CD8-positive, alpha-beta memory T cell (primary cell): ENCODE measurements around the gene TRIM51. TPM values are rescaled to one million over a fixed set of nuclear protein-coding genes. Genes with fewer than 3 reads are reported as not detected.
"Not testable (repeated sequence)": the region's sequence is repeated elsewhere in the genome, so short reads cannot be mapped to it uniquely, and the experiment has no call there.

Experiments used
- CTCF ChIA-PET: fragments of 350-600 bp; sonication (Branson Sonifier 250); formaldehyde crosslinking; loops from one replicate; lab custom pipeline; 2021; ENCODE audit warnings: antibody characterized with exemption; lab: Charles Lee
- POLR2A ChIA-PET: fragments of 350-600 bp; sonication (Branson Sonifier 250); formaldehyde crosslinking; loops from one replicate; lab custom pipeline; 2021; ENCODE audit warnings: antibody characterized with exemption; lab: Charles Lee
- DNase-seq, 5 donors: peaks; one replicate each; pipeline versions ENCODE4 v3.0.0 to v3.0.0-alpha.2; 2020 to 2022; ENCODE audit warnings: mixed read lengths in 1 of 5
- H3K27ac ChIP-seq: one replicate; pipeline ENCODE4 v1.7.0; 2013; ENCODE audit warnings: low read depth, mild to moderate bottlenecking, low read length, moderate library complexity
- H3K27me3 ChIP-seq: 2 replicates; pipeline ENCODE4 v1.7.0; 2013; ENCODE audit warnings: low read length, mild to moderate bottlenecking; ENCODE audit not compliant: insufficient read depth, poor library complexity, severe bottlenecking
- H3K36me3 ChIP-seq: 2 replicates; pipeline ENCODE4 v1.7.0; 2013; ENCODE audit warnings: mild to moderate bottlenecking, low read length, moderate library complexity; ENCODE audit not compliant: insufficient read depth
- H3K4me1 ChIP-seq: 2 replicates; pipeline ENCODE4 v1.7.0; 2013; ENCODE audit warnings: mild to moderate bottlenecking, low read length, moderate library complexity; ENCODE audit not compliant: insufficient read depth
- H3K4me3 ChIP-seq: 2 replicates; pipeline ENCODE4 v1.7.0; 2013; ENCODE audit warnings: mild to moderate bottlenecking, low read length
- H3K9me3 ChIP-seq: 2 replicates; pipeline ENCODE4 v1.7.0; 2013; ENCODE audit warnings: mild to moderate bottlenecking, low read length
- H3K27ac Mint-ChIP-seq, 8 donors: one replicate each; pipeline ENCODE4 v1.8.0; 2020 to 2021; ENCODE audit warnings: mixed read lengths in 8 of 8, mild to moderate bottlenecking in 6 of 8, inconsistent platforms in 3 of 8, moderate library complexity in 3 of 8
- H3K27me3 Mint-ChIP-seq, 2 donors: one replicate each; pipeline ENCODE4 v1.8.0; 2020 to 2021; ENCODE audit warnings: mixed read lengths in 2 of 2, mild to moderate bottlenecking in 1 of 2, moderate library complexity in 1 of 2
- H3K36me3 Mint-ChIP-seq, 3 donors: one replicate each; pipeline ENCODE4 v1.8.0; 2020 to 2021; ENCODE audit warnings: mixed read lengths in 3 of 3, inconsistent platforms in 1 of 3, mild to moderate bottlenecking in 1 of 3
- H3K4me1 Mint-ChIP-seq, 3 donors: one replicate each; pipeline ENCODE4 v1.8.0; 2020 to 2021; ENCODE audit warnings: mixed read lengths in 3 of 3, inconsistent platforms in 1 of 3, mild to moderate bottlenecking in 1 of 3
- H3K4me3 Mint-ChIP-seq, 7 donors: one replicate each; pipeline ENCODE4 v1.8.0; 2020 to 2021; ENCODE audit warnings: mixed read lengths in 7 of 7, mild to moderate bottlenecking in 6 of 7, moderate library complexity in 4 of 7, inconsistent platforms in 2 of 7
- H3K9me3 Mint-ChIP-seq, 5 donors: one replicate each; pipeline ENCODE4 v1.8.0; 2020 to 2022; ENCODE audit warnings: mixed read lengths in 5 of 5, mild to moderate bottlenecking in 3 of 5, moderate library complexity in 2 of 5, inconsistent platforms in 1 of 5
- polyA plus RNA-seq: library from polyadenylated mRNA; unstranded; fragments of 300-500 nt; fragmentation: Illumina TruSeq; gene quantifications from one replicate; pipeline ENCODE4 v1.2.3, GENCODE V29; 2021
- total RNA-seq, 2 experiments: library from RNA; stranded (reverse); gene quantifications; one replicate each; pipeline ENCODE4 v1.2.3, GENCODE V29; 2021

The TRIM51 gene
- total RNA-seq (not detected), polyA plus RNA-seq (not detected)

DNA sequence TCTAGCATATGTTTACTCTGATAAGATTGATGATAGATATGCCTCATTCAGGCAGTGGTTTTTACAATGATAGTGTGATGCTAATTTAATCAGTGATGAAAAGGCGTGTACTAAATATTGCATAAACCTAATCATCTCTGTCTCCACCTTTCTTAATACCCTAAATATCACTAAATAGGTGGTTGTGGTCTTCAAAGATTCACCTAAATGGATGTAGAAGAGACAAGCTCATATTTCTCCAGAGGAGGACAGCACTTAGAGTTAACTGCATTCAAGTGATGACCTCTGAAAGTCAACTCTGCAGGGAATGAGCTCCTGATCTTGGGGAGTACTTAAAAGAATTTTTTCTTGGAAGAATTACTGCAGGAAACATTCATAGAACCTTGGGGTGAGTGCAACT, at the start of gene TRIM51:
Gene TRIM51, plus strand, starts transcription at position 301 of the 400 bp plus-strand sequence. CDS start 2,132 bp downstream, outside the sequence.
- H3K4me3 ChIP-seq, H3K4me1 ChIP-seq, H3K36me3 Mint-ChIP-seq, H3K27ac ChIP-seq, H3K4me3 Mint-ChIP-seq, H3K36me3 ChIP-seq, H3K27me3 Mint-ChIP-seq, H3K27ac Mint-ChIP-seq, DNase-seq, H3K27me3 ChIP-seq, H3K4me1 Mint-ChIP-seq, CTCF ChIA-PET, POLR2A ChIA-PET, H3K9me3 ChIP-seq: not testable (repeated sequence)
- peaks cover 6 to 23% (median 9%) of the 10 kb centered on the region in 5 donors for H3K9me3 Mint-ChIP-seq

- H3K4me1 Mint-ChIP-seq, result no peaks in the 10 kb centered on the region
- no peak for DNase-seq
- Histone ChIP-seq H3K27ac (no peak within 1 kb of the TSS), H3K36me3 (no peaks in the 10 kb centered on the region), H3K4me3 (no peak within 1 kb of the TSS), H3K27me3 (no peaks in the 10 kb centered on the region), H3K4me1 (no peaks in the 10 kb centered on the region), H3K9me3 (no peaks in the 10 kb centered on the region)
- H3K4me3 Mint-ChIP-seq, result no peak within 1 kb of the TSS
- H3K27ac Mint-ChIP-seq, result no peak within 1 kb of the TSS
- H3K36me3 Mint-ChIP-seq, result no peaks in the 10 kb centered on the region
- peaks cover 12 to 33% (median 17%) of the 10 kb centered on the region in 5 donors for H3K9me3 Mint-ChIP-seq
- ChIA-PET POLR2A (no interaction called here), CTCF (no interaction called here)
- H3K27me3 Mint-ChIP-seq, result no peaks in the 10 kb centered on the region
These were observed 44.6 kb upstream of the TRIM51 start, which contains the start of gene OR5D16 for GRCh38 chr11:55838452-55838851. TSS of gene OR5D16 (plus strand) at chr11:55838752. CDS start at chr11:55838752, 0 bp downstream.

DNA sequence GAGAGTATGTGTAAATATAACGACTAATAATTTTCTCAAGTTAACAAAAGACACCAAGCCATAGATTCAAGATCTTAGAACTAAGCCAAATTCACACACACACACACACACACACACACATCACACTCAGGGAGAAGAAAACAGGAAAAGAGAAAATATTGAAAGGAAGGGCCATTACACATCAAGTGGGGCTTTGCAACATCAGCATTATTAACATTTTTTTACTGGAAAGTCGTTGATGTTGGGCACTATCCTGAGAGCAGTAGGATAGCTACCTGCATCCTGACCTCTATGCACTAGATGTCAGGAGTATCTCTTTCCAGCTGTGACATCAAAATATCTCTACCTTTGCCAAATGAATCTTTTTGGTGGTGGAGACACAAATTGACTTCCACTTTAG, 35.6 kb upstream of the TRIM51 start:
- Histone ChIP-seq H3K27ac (no peak overlapping the region), H3K36me3 (no peaks in the 10 kb centered on the region), H3K9me3 (no peaks in the 10 kb centered on the region), H3K4me3 (no peak overlapping the region), H3K27me3 (no peaks in the 10 kb centered on the region), H3K4me1 (no peaks in the 10 kb centered on the region)
- no peak overlapping the region for H3K4me3 Mint-ChIP-seq
- H3K9me3 Mint-ChIP-seq, result peaks cover 8 to 24% (median 10%) of the 10 kb centered on the region in 5 donors
- ChIA-PET POLR2A (no interaction called here), CTCF (no interaction called here)
- H3K4me1 Mint-ChIP-seq, result no peaks in the 10 kb centered on the region
- H3K36me3 Mint-ChIP-seq, result no peaks in the 10 kb centered on the region
- DNase-seq, result no peak
- no peaks in the 10 kb centered on the region for H3K27me3 Mint-ChIP-seq
- H3K27ac Mint-ChIP-seq, result no peak overlapping the region

DNA sequence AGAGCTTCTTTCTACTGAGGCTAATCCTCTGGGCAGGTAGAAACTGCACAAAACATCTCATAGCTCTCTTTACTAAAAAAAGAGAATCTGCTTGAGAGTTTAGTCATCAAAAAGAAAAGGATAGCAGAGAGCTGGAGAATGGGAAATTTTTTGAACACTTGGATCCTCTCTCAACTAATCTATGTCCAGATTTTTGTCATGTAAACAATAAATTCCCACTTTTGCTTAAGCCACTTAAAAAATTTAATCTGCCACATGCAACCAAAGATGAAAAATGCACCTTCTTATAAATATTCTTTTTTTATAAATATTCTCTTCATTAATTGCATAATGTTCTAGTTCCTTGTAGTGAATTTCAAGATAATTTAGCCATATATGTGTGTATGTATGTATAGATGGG, 34.1 kb upstream of the TRIM51 start:
- Histone ChIP-seq H3K4me3 (no peak overlapping the region), H3K27ac (no peak overlapping the region), H3K36me3 (no peaks in the 10 kb centered on the region), H3K4me1 (no peaks in the 10 kb centered on the region), H3K9me3 (no peaks in the 10 kb centered on the region), H3K27me3 (no peaks in the 10 kb centered on the region)
- no peak overlapping the region for H3K4me3 Mint-ChIP-seq
- no peaks in the 10 kb centered on the region for H3K27me3 Mint-ChIP-seq
- H3K9me3 Mint-ChIP-seq, result peaks cover 4 to 26% (median 15%) of the 10 kb centered on the region in 5 donors
- no peaks in the 10 kb centered on the region for H3K36me3 Mint-ChIP-seq
- H3K27ac Mint-ChIP-seq, result no peak overlapping the region
- ChIA-PET POLR2A (no interaction called here), CTCF (no interaction called here)
- no peaks in the 10 kb centered on the region for H3K4me1 Mint-ChIP-seq
- no peak for DNase-seq

DNA sequence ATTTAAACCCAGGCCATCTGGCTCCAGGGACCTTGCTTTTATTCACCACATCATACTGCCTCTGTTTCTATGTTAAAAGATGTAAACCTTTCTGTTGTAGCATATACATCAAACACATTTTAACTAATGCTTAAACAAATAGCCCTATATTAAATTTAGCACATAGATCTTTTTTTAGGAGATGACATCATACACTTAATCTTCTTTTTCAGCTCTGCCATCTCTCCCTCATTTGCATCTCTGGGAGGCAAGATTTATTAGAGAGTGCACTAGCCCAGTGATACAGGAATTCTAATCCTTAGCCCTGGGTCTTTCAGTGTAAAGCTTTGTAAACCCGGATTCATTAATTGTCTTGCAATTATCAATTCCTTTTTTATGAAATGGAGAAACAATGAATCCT, 31.0 kb upstream of the TRIM51 start:
- ChIA-PET CTCF (no interaction called here), POLR2A (no interaction called here)
- Histone ChIP-seq H3K27me3 (no peaks in the 10 kb centered on the region), H3K36me3 (no peaks in the 10 kb centered on the region), H3K9me3 (no peaks in the 10 kb centered on the region), H3K4me3 (no peak overlapping the region), H3K4me1 (no peaks in the 10 kb centered on the region), H3K27ac (no peak overlapping the region)
- DNase-seq, result no peak
- H3K9me3 Mint-ChIP-seq, result peaks cover 2 to 29% (median 12%) of the 10 kb centered on the region in 5 donors
- no peak overlapping the region for H3K4me3 Mint-ChIP-seq
- no peaks in the 10 kb centered on the region for H3K27me3 Mint-ChIP-seq
- no peak overlapping the region for H3K27ac Mint-ChIP-seq
- no peaks in the 10 kb centered on the region for H3K36me3 Mint-ChIP-seq
- no peaks in the 10 kb centered on the region for H3K4me1 Mint-ChIP-seq

DNA sequence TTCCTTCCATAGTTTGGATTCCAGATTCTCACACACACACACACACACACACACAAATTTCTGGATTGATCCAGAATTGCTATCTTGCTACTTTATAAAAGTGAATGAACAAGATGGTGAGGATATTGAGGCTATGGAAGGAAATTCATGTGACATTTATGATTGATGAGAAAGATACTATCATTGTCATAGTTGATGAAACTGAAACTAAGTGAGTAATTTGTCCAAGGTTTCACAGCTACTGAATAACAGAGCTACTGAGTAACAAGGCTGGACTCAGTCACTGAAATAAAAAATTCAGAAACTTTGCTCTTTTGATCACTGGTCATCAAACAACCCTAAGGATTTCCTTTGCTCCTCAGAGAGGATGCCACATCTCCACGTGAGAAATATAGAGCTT, 28.4 kb upstream of the TRIM51 start:
- POLR2A ChIA-PET, result no interaction called here
- no peaks in the 10 kb centered on the region for H3K36me3 ChIP-seq

DNA sequence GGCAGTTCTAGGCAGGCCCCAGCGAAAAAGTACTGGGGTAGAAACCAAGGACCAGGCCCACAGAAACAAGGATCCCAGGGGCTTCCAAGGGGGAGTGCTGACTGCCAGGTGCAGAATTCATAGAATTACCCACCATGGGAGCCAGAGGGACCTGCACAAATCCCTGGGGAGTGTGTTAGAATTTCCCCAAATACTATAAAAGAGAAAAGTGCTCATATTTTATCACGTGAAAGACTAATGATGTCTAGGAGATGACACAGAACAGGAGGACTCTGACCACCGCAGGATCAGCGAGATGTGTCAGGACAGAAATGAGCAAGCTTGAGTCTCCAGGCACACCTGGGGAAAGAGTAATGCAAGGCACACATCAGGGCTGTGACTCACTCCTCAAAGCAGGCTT, 15.7 kb upstream of the TRIM51 start:
- H3K9me3 ChIP-seq, H3K4me3 ChIP-seq, H3K4me3 Mint-ChIP-seq, H3K36me3 Mint-ChIP-seq, H3K27ac ChIP-seq, POLR2A ChIA-PET, DNase-seq, H3K27me3 ChIP-seq, H3K27me3 Mint-ChIP-seq, CTCF ChIA-PET, H3K4me1 ChIP-seq, H3K27ac Mint-ChIP-seq, H3K4me1 Mint-ChIP-seq, H3K36me3 ChIP-seq: not testable (repeated sequence)
- peaks cover 14 to 26% (median 17%) of the 10 kb centered on the region in 5 donors for H3K9me3 Mint-ChIP-seq

More for the DNA sequence above, 28.4 kb upstream of the TRIM51 start:
- Mint-ChIP-seq H3K4me3 (no peak overlapping the region), H3K36me3 (no peaks in the 10 kb centered on the region), H3K27ac (no peak overlapping the region), H3K27me3 (no peaks in the 10 kb centered on the region), H3K4me1 (no peaks in the 10 kb centered on the region), H3K9me3 (peaks cover 0 to 44% (median 7%) of the 10 kb centered on the region in 5 donors)
- DNase-seq, result no peak
- Histone ChIP-seq H3K4me1 (no peaks in the 10 kb centered on the region), H3K4me3 (no peak overlapping the region), H3K27ac (no peak overlapping the region), H3K9me3 (no peaks in the 10 kb centered on the region), H3K27me3 (no peaks in the 10 kb centered on the region)
- CTCF ChIA-PET, result no interaction called here

DNA sequence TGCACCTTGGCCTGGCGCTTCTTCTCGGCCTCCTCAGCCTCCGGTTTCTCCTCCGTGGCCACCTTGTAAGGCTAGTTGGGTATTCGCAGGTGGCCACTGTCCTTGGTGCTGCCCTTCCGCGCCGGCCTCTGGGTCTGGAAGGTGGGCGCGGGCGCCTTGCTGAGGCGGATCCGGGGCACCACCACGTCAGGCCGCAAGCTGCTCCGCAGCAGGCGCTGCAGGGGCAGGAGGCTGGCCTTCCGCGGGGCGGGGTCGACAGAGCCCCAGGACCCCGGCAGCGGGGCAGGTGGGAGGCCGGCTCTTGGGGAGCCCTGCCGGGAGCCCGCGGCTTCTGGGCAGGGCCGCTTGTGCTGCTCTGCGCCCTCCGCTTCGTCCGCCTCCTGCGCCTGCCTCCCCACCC, 10.4 kb upstream of the TRIM51 start:
- H3K36me3 ChIP-seq, H3K27me3 Mint-ChIP-seq, DNase-seq, H3K4me1 Mint-ChIP-seq, POLR2A ChIA-PET, H3K9me3 ChIP-seq, H3K27ac ChIP-seq, H3K27me3 ChIP-seq, H3K27ac Mint-ChIP-seq, H3K4me1 ChIP-seq, H3K4me3 Mint-ChIP-seq, H3K4me3 ChIP-seq, H3K36me3 Mint-ChIP-seq, CTCF ChIA-PET: not testable (repeated sequence)
- H3K9me3 Mint-ChIP-seq, result peaks cover 0 to 27% (median 12%) of the 10 kb centered on the region in 5 donors

DNA sequence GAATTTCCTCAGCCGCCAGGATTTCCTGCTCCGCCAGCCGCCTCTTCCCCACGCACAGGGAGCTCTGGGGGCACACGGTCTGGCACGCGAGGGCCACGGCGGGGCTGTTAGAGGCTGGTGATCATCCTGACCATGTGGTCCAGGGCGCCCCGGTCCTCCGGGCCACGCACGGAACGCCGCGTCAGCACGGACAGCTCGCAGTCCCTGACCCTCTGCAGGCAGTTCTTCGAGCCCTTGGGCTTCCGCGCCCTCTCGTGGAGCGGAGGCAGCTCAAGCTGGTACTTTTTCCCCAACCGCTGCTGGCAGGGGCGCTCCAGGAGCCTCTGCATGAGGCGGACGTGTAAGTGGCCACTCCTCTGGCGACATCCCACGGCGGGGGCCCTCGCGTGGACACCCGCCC, 10.0 kb upstream of the TRIM51 start:
- H3K27ac Mint-ChIP-seq, H3K4me3 ChIP-seq, H3K27ac ChIP-seq, H3K4me3 Mint-ChIP-seq, H3K36me3 Mint-ChIP-seq, H3K9me3 ChIP-seq, H3K4me1 Mint-ChIP-seq, H3K27me3 ChIP-seq, H3K36me3 ChIP-seq, H3K27me3 Mint-ChIP-seq, POLR2A ChIA-PET, H3K4me1 ChIP-seq, DNase-seq, CTCF ChIA-PET: not testable (repeated sequence)
- peaks cover 3 to 29% (median 15%) of the 10 kb centered on the region in 5 donors for H3K9me3 Mint-ChIP-seq
